A549 (cell line): ENCODE results near the gene NTM. TPM values are rescaled to one million over a fixed set of nuclear protein-coding genes. Genes with fewer than 3 reads are reported as not detected.

ENCODE experiments used
- ATAC-seq, 2 experiments: fragments of 200-7000 bp in 1 of 2; fragments of >200 bp in 1 of 2; cut with Nextera tagmentation in 1 of 2; cut with Tn5 transposase in 1 of 2; 3 replicates each; pipeline versions ENCODE4 v1.8.0 to v1.9.1; 2018 to 2020; ENCODE audit warnings: mild to moderate bottlenecking in 1 of 2, moderate library complexity in 1 of 2
- CTCF ChIA-PET: fragments of 300-600 bp; sonication (Branson Sonifier 250); formaldehyde crosslinking; extraction: SDS; loops from one replicate; lab custom pipeline; 2021; ENCODE audit warnings: antibody characterized with exemption, inconsistent platforms; lab: Yijun Ruan, JAX
- POLR2A ChIA-PET: fragments of 350-600 bp; formaldehyde crosslinking; extraction: SDS; loops from one replicate; lab custom pipeline; 2021; ENCODE audit warnings: antibody characterized with exemption, inconsistent platforms; lab: Yijun Ruan, JAX
- DNase-seq, 2 experiments: peaks; one replicate each; pipeline versions ENCODE4 v3.0.0 to v3.0.0-alpha.2; 2011 to 2016; ENCODE audit warnings: low read depth in 1 of 2, low spot score in 1 of 2
- FAIRE-seq: peaks from 2 replicates; lab custom pipeline; 2011; peaks lifted over from hg19 to GRCh38; lab: Jason Lieb, UNC
- H3K27ac ChIP-seq, 2 experiments: fragments of >200 bp; sonication (Bioruptor Twin); formaldehyde crosslinking; 3 replicates each; pipeline ENCODE4 v1.5.1; 2016 to 2017
- H3K4me1 ChIP-seq: fragments of >200 bp; sonication (Bioruptor Twin); formaldehyde crosslinking; 3 replicates; pipeline ENCODE4 v1.6.1; 2016
- H3K4me2 ChIP-seq: fragments of >200 bp; sonication (Bioruptor Twin); formaldehyde crosslinking; 3 replicates; pipeline ENCODE4 v1.6.1; 2016
- H3K4me3 ChIP-seq: fragments of >200 bp; sonication (Bioruptor Twin); formaldehyde crosslinking; 3 replicates; pipeline ENCODE4 v1.5.1; 2016
- H3K9me3 ChIP-seq: fragments of >200 bp; sonication (Bioruptor Twin); formaldehyde crosslinking; 3 replicates; pipeline ENCODE4 v1.6.1; 2016
- CEBPB ChIP-seq, 2 experiments: fragments of >200 bp in 1 of 2; sonication (Bioruptor Twin) in 1 of 2; formaldehyde crosslinking in 1 of 2; IDR thresholded peaks; 2 replicates each; pipeline ENCODE4 v1.6.1; 2012 to 2016
- EP300 ChIP-seq, 2 experiments: fragments of >200 bp; sonication (Bioruptor Twin); formaldehyde crosslinking; IDR thresholded peaks; 2 replicates in 1 of 2; 3 replicates in 1 of 2; pipeline ENCODE4 v1.6.1; 2016 to 2017
- FOSB ChIP-seq: fragments of 250-450 bp; sonication (Bioruptor Pico); IDR thresholded peaks from 2 replicates; pipeline ENCODE4 v1.5.0; 2020; ENCODE audit warnings: mild to moderate bottlenecking, moderate library complexity
- FOSL2 ChIP-seq, 2 experiments: fragments of 450-650 bp in 1 of 2; fragments of >200 bp in 1 of 2; sonication (Bioruptor Twin) in 1 of 2; formaldehyde crosslinking; IDR thresholded peaks; 2 replicates each; pipeline versions ENCODE4 v1.5.0 to v1.6.1; 2016 to 2020; ENCODE audit warnings: mild to moderate bottlenecking in 1 of 2, moderate library complexity in 1 of 2
- HDAC2 ChIP-seq: fragments of 200-600 bp; sonication (generic); IDR thresholded peaks from 2 replicates; pipeline ENCODE4 v1.6.1; 2016
- HOXB13 ChIP-seq: fragments of 250-450 bp; sonication (Bioruptor Pico); IDR thresholded peaks from 2 replicates; pipeline ENCODE4 v1.5.0; 2020; ENCODE audit warnings: low read depth, mild to moderate bottlenecking, moderate library complexity
- HOXB5 ChIP-seq: fragments of 250-450 bp; sonication (Bioruptor Pico); IDR thresholded peaks from 2 replicates; pipeline ENCODE4 v1.5.0; 2020; ENCODE audit warnings: mild to moderate bottlenecking, moderate library complexity
- MAZ ChIP-seq: fragments of 150-350 bp; IDR thresholded peaks from 2 replicates; pipeline ENCODE4 v1.6.1; 2014; ENCODE audit warnings: antibody characterized with exemption, low read depth, low read length, borderline replicate concordance
- MYC ChIP-seq: IDR thresholded peaks from 2 replicates; pipeline ENCODE4 v1.6.1; 2012; ENCODE audit warnings: mild to moderate bottlenecking, inconsistent platforms, low read length, improper control_type of control experiment, borderline replicate concordance
- NFE2L2 ChIP-seq: fragments of 150-350 bp; conservative IDR thresholded peaks from 2 replicates; pipeline ENCODE4 v1.6.1; 2014; ENCODE audit warnings: low read length
- NR3C1 ChIP-seq: fragments of >200 bp; sonication (Bioruptor Twin); formaldehyde crosslinking; IDR thresholded peaks from 3 replicates; pipeline ENCODE4 v1.6.1; 2017
- RAD21 ChIP-seq, 2 experiments: fragments of >200 bp in 1 of 2; sonication (Bioruptor Twin) in 1 of 2; formaldehyde crosslinking in 1 of 2; IDR thresholded peaks in 1 of 2; conservative IDR thresholded peaks in 1 of 2; 2 replicates in 1 of 2; 3 replicates in 1 of 2; pipeline ENCODE4 v1.6.1; 2012 to 2018; ENCODE audit warnings: inconsistent platforms in 1 of 2
- RARB ChIP-seq: fragments of 250-450 bp; sonication (Bioruptor Pico); IDR thresholded peaks from 2 replicates; pipeline ENCODE4 v1.8.0; 2021; ENCODE audit warnings: mild to moderate bottlenecking, moderate library complexity
- SREBF2 ChIP-seq: fragments of 450-650 bp; IDR thresholded peaks from 2 replicates; pipeline ENCODE4 v1.6.1; 2014; ENCODE audit warnings: mild to moderate bottlenecking, moderate library complexity
- ZC3H11A ChIP-seq: fragments of 450-650 bp; IDR thresholded peaks from 2 replicates; pipeline ENCODE4 v1.6.1; 2014; ENCODE audit warnings: antibody characterized with exemption, mild to moderate bottlenecking
- ZNF302 ChIP-seq: fragments of 250-450 bp; sonication (Bioruptor Pico); IDR thresholded peaks from 2 replicates; pipeline ENCODE4 v1.9.0; 2021; ENCODE audit warnings: inconsistent platforms, mild to moderate bottlenecking, moderate library complexity
- ZSCAN20 ChIP-seq: fragments of 250-450 bp; sonication (Bioruptor Pico); IDR thresholded peaks from 2 replicates; pipeline ENCODE4 v1.8.0; 2022; ENCODE audit warnings: mild to moderate bottlenecking, moderate library complexity
- WGBS: methylation state at CpG from one replicate; pipeline ENCODE4 v1.1.6; 2017; ENCODE audit errors: missing lambda C conversion rate; 5-methylcytosine and 5-hydroxymethylcytosine counted together
- polyA plus RNA-seq, 4 experiments: library from polyadenylated mRNA; depleted of rRNA in 3 of 4; stranded (reverse); fragments of >200 nt; fragmentation: RNase III in 1 of 4; extraction: RNeasy Plus Mini Kit Qiagen cat#74134 plus additional on column Dnase treatment in 1 of 4; gene quantifications; 2 replicates in 3 of 4; 3 replicates in 1 of 4; pipeline ENCODE4 v1.2.3, GENCODE V29; 2011 to 2017
- TF ChIP-seq, protein P1 (sequence below): fragments of 450-650 bp; IDR thresholded peaks from 2 replicates; pipeline ENCODE4 v1.6.1; 2014; ENCODE audit warnings: antibody characterized with exemption
- TF ChIP-seq, protein P2 (sequence below): fragments of 150-350 bp; IDR thresholded peaks from 2 replicates; pipeline ENCODE4 v1.6.1; 2014; ENCODE audit warnings: low read depth, mild to moderate bottlenecking, low read length
- TF ChIP-seq, protein P3 (sequence below): fragments of 200-600 bp; sonication (generic); IDR thresholded peaks from 2 replicates; pipeline ENCODE4 v1.6.1; 2016; ENCODE audit warnings: antibody characterized with exemption, mild to moderate bottlenecking, moderate library complexity
- TF ChIP-seq, protein P4 (sequence below): IDR thresholded peaks from 2 replicates; pipeline ENCODE4 v1.6.1; 2012

The NTM gene
- polyA plus RNA-seq, 2 of the 4 experiments (the other 2 are of a cell fraction) = not detected

- TF ChIP-seq, protein P1, sequence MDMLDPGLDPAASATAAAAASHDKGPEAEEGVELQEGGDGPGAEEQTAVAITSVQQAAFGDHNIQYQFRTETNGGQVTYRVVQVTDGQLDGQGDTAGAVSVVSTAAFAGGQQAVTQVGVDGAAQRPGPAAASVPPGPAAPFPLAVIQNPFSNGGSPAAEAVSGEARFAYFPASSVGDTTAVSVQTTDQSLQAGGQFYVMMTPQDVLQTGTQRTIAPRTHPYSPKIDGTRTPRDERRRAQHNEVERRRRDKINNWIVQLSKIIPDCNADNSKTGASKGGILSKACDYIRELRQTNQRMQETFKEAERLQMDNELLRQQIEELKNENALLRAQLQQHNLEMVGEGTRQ = no peak
- TF ChIP-seq HOXB13 (CRISPR knock-in tag) (no peak), CEBPB (IDR thresholded peaks at IDR 0.05) (no peak), NR3C1 (no peak), FOSL2 (IDR thresholded peaks at IDR 0.05) (no peak), FOSL2 (CRISPR knock-in tag; IDR thresholded peaks at IDR 0.05) (no peak), ZC3H11A (no peak)
- DNase-seq (no peak), ATAC-seq (no peak), FAIRE-seq (no peak)
- CTCF ChIA-PET = no interaction called here
- WGBS = 0% methylated on average over 2 of the region's 5 CpGs
- H3K4me3 ChIP-seq = no peak overlapping the region
- H3K4me2 ChIP-seq = no peak overlapping the region
- H3K4me1 ChIP-seq = no peaks in the 10 kb centered on the region
- no peak overlapping the region for H3K27ac ChIP-seq
- POLR2A ChIA-PET = no interaction called here
- no peaks in the 10 kb centered on the region for H3K9me3 ChIP-seq
Measured at GRCh38 chr11:132217856-132218255, 847.4 kb downstream of the NTM start.

- ChIA-PET POLR2A (no interaction called here), CTCF (no interaction called here)
- WGBS = 8% methylated on average over 1 of the region's 1 CpG
- Histone ChIP-seq H3K9me3 (no peaks in the 10 kb centered on the region), H3K4me3 (no peak overlapping the region), H3K27ac (no peak overlapping the region), H3K4me2 (no peak overlapping the region), H3K4me1 (no peaks in the 10 kb centered on the region)
- DNase-seq = no peak
- ATAC-seq = no peak
- no peak for FAIRE-seq
- TF ChIP-seq CEBPB (IDR thresholded peaks at IDR 0.05) = no peak
- TF ChIP-seq NR3C1 = no peak
- TF ChIP-seq NFE2L2 = no peak
- TF ChIP-seq, protein P2, sequence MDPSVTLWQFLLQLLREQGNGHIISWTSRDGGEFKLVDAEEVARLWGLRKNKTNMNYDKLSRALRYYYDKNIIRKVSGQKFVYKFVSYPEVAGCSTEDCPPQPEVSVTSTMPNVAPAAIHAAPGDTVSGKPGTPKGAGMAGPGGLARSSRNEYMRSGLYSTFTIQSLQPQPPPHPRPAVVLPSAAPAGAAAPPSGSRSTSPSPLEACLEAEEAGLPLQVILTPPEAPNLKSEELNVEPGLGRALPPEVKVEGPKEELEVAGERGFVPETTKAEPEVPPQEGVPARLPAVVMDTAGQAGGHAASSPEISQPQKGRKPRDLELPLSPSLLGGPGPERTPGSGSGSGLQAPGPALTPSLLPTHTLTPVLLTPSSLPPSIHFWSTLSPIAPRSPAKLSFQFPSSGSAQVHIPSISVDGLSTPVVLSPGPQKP = no peak
- no peak for TF ChIP-seq HDAC2
- TF ChIP-seq MAZ = no peak
- TF ChIP-seq HOXB5 (CRISPR knock-in tag) = no peak
- TF ChIP-seq RAD21 (conservative IDR thresholded peaks at IDR 0.05 in 1 of 2, IDR thresholded peaks at IDR 0.05 in 1 of 2) = no peak
- no peak for TF ChIP-seq RARB (CRISPR knock-in tag)
- TF ChIP-seq MYC = no peak
- TF ChIP-seq, protein P3, sequence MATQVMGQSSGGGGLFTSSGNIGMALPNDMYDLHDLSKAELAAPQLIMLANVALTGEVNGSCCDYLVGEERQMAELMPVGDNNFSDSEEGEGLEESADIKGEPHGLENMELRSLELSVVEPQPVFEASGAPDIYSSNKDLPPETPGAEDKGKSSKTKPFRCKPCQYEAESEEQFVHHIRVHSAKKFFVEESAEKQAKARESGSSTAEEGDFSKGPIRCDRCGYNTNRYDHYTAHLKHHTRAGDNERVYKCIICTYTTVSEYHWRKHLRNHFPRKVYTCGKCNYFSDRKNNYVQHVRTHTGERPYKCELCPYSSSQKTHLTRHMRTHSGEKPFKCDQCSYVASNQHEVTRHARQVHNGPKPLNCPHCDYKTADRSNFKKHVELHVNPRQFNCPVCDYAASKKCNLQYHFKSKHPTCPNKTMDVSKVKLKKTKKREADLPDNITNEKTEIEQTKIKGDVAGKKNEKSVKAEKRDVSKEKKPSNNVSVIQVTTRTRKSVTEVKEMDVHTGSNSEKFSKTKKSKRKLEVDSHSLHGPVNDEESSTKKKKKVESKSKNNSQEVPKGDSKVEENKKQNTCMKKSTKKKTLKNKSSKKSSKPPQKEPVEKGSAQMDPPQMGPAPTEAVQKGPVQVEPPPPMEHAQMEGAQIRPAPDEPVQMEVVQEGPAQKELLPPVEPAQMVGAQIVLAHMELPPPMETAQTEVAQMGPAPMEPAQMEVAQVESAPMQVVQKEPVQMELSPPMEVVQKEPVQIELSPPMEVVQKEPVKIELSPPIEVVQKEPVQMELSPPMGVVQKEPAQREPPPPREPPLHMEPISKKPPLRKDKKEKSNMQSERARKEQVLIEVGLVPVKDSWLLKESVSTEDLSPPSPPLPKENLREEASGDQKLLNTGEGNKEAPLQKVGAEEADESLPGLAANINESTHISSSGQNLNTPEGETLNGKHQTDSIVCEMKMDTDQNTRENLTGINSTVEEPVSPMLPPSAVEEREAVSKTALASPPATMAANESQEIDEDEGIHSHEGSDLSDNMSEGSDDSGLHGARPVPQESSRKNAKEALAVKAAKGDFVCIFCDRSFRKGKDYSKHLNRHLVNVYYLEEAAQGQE = no peak
- TF ChIP-seq ZSCAN20 (CRISPR knock-in tag) = no peak
- TF ChIP-seq EP300 (IDR thresholded peaks at IDR 0.05) = no peak
- TF ChIP-seq FOSB (CRISPR knock-in tag) = no peak
- TF ChIP-seq SREBF2 = no peak
- no peak for TF ChIP-seq ZNF302
- TF ChIP-seq, protein P4, sequence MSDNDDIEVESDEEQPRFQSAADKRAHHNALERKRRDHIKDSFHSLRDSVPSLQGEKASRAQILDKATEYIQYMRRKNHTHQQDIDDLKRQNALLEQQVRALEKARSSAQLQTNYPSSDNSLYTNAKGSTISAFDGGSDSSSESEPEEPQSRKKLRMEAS = no peak
Measured at GRCh38 chr11:132220474-132220873, 850.1 kb downstream of the NTM start.
